Motor neuron (in vitro differentiated cells): Measurements from ENCODE around the gene ZNF316. TPM values are rescaled to one million over a fixed set of nuclear protein-coding genes. Genes with fewer than 3 reads are reported as not detected.

Experiments used
- ATAC-seq, 8 experiments: fragments of 200-7000 bp; cut with Tn5 transposase; replicated peaks in 6 of 8; 2 replicates each; pipeline ENCODE4 v1.8.0; 2021; ENCODE audit warnings: mild to moderate bottlenecking in 8 of 8, moderate library complexity in 8 of 8
- H3K27ac ChIP-seq, 2 donors: fragments of 250-450 bp; sonication (Bioruptor Pico); 2 replicates each; pipeline ENCODE4 v1.9.0; 2021; ENCODE audit warnings: antibody characterized with exemption in 2 of 2, mild to moderate bottlenecking in 2 of 2, moderate library complexity in 1 of 2
- H3K4me1 ChIP-seq, 2 donors: fragments of 250-450 bp; sonication (Bioruptor Pico); replicated peaks in 1 of 2; 2 replicates each; pipeline ENCODE4 v1.6.1; 2021; ENCODE audit warnings: antibody characterized with exemption in 2 of 2, mild to moderate bottlenecking in 2 of 2, moderate library complexity in 1 of 2
- H3K4me3 ChIP-seq, 5 donors: fragments of 250-450 bp; sonication (Bioruptor Pico); 2 replicates each; pipeline ENCODE4 v1.9.0; 2021; ENCODE audit warnings: antibody characterized with exemption in 5 of 5, mild to moderate bottlenecking in 5 of 5, moderate library complexity in 4 of 5
- WGBS, 10 experiments: fragments of 450-650 bp; shearing (Covaris generic); methylation state at CpG; one replicate each; pipeline ENCODE4 v1.0.0; 2022; 5-methylcytosine and 5-hydroxymethylcytosine counted together
- in situ Hi-C, 9 experiments: fragments of 400-800 bp; cut with MboI; loops; one replicate each; pipeline ENCODE4 v1.15.0; 2021; ENCODE audit warnings: low sequenced_read_pairs in 9 of 9, low pct_unique_long_range_greater_than_20kb in 2 of 9; ENCODE audit not compliant: unreplicated experiment in 9 of 9
- total RNA-seq, 8 experiments: library from RNA; unstranded; fragments of 300-600 nt; gene quantifications; 2 replicates each; pipeline versions ENCODE4 v1.2.3 to v1.2.4, GENCODE V29; 2022

Gene ZNF316
- total RNA-seq, 8 experiments from 2014 or later = 6.2 to 16.8 (median 12.4) TPM

DNA sequence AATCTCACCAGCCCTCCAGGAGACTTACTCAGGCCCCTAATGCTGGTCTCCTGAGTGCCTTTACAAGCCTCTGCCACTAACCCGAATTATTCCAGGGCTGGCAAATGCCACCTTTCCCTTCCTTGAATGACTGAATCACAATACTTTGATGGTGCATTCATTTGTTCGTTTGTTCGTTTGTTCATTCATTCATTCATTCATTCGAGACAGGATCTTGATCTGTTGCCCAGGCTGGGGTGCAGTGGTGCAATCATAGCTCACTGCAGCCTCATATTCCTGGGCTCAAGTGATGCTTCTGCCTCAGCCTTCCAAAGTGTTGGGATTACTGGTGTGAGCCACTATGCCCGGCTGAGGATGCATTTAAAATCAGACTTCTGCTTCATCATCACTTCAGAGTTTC lies 63.7 kb downstream of the ZNF316 start:
- H3K27ac ChIP-seq = no peak overlapping the region
- peaks cover 4 to 7% of the 10 kb centered on the region in 2 donors for H3K4me1 ChIP-seq
- 83 to 100% (median 98%) methylated on average over 1 to 5 of the region's 5 CpGs; no CpG with 5 or more reads in 2 of the 10 experiments for whole genome bisulfite sequencing, 10 experiments
- no peak for ATAC-seq
- no peak overlapping the region for H3K4me3 ChIP-seq
- in situ Hi-C loops = no loop called here

- no peak overlapping the region for H3K27ac ChIP-seq
- no peak for ATAC-seq
- WGBS, 10 experiments = 90 to 100% (median 100%) methylated on average over 1 of the region's 1 CpG; no CpG with 5 or more reads in 4 of the 10 experiments
- peaks cover 4 to 7% of the 10 kb centered on the region in 2 donors for H3K4me1 ChIP-seq
- in situ Hi-C loops = no loop called here
- H3K4me3 ChIP-seq = no peak overlapping the region
These were observed 64.7 kb downstream of the ZNF316 start for GRCh38 chr7:6701860-6702259.

Other genes starting within 250 kb of the ZNF316 start
- gene DAGLB, start 189.4 kb upstream of the ZNF316 start, total RNA-seq = 10 to 100 TPM; 13.3 to 20.6 (median 17.9) TPM
- 100 to 1,000 TPM in 5 of 8 experiments, 10 to 100 TPM in 3; 56.3 to 160 (median 101) TPM for gene KDELR2, start 153.2 kb upstream of the ZNF316 start, total RNA-seq
- gene GRID2IP, start 85.9 kb upstream of the ZNF316 start, total RNA-seq = under 1 TPM in 6 of 8 experiments, not detected in 2; 0.08 to 0.38 (median 0.22) TPM
- 10 to 100 TPM; 39.6 to 69.8 (median 58.8) TPM for gene ZDHHC4, start 59.9 kb upstream of the ZNF316 start, total RNA-seq
- 10 to 100 TPM; 11.9 to 22.2 (median 16.6) TPM for gene INTS15, start 47.3 kb upstream of the ZNF316 start, total RNA-seq
- gene ZNF853, start 21.7 kb upstream of the ZNF316 start, total RNA-seq = 10 to 100 TPM in 2 of 8 experiments, 1 to 10 TPM in 5, under 1 TPM in 1; 0.15 to 13.3 (median 8.4) TPM
- 10 to 100 TPM; 12.5 to 31.7 (median 24.1) TPM for gene ZNF12, start 69.6 kb downstream of the ZNF316 start, total RNA-seq
- gene RSPH10B2, start 116.8 kb downstream of the ZNF316 start, total RNA-seq = 1 to 10 TPM in 3 of 8 experiments, under 1 TPM in 5; 0.46 to 5.1 (median 0.79) TPM
- gene CCZ1B, start 189.0 kb downstream of the ZNF316 start, total RNA-seq = 100 to 1,000 TPM in 1 of 8 experiments, 10 to 100 TPM in 7; 34.8 to 107 (median 55.2) TPM